ENCODE data around the gene C12orf75.

GRCh38 chr12:105300883-105301282, 29.6 kb upstream of the C12orf75 start:
- no peak for TF ChIP-seq CTCF (conservative IDR thresholded peaks at IDR 0.05)
- TF ChIP-seq EZH2 (IDR thresholded peaks at IDR 0.05; ENCODE audit: low read depth): no peak
